Measurements from ENCODE around the gene SLC35B3.

SLC35B3 gene

DNA sequence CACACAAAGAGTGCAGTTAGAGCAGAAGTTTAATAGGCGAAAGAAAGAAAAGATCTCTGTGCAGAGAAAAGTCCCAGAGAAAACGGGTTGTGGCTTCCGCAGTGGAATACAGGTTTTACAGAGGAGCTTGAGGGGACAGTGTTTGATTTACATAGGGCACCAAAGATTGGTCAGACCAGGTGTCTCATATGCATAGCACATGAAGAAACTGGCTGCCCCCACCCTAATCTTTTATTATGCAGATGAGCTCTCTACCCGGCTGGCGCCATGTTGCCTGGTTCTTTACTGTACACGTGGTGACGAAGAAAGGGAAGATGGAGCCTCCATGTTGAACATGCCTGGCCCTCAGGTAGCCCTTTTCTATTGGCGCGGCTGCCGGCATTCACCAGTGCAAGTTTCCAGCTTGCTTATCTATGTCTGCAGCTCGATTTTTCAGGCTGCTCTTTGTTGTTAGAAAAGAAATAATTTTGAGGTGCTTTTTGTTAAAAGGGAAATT lies 47.4 kb downstream of the SLC35B3 start:
- no peaks in the 10 kb centered on the region for H3K36me3 ChIP-seq (ENCODE audit: control insufficient read depth in 1 of 2, insufficient read depth in 2 of 2, low read length in 2 of 2)
- H3K4me1 ChIP-seq (ENCODE audit: control insufficient read depth in 1 of 2, insufficient read depth in 2 of 2, low read length in 2 of 2), result no peaks in the 10 kb centered on the region
- no peak overlapping the region for H3K4me3 ChIP-seq (ENCODE audit: low read depth in 1 of 2, low read length in 2 of 2)
- no peaks in the 10 kb centered on the region for H3K27me3 ChIP-seq (ENCODE audit: control insufficient read depth in 1 of 2, insufficient read depth in 2 of 2, low read length in 2 of 2)
- no peak overlapping the region for H3K27ac ChIP-seq (ENCODE audit: low read depth, low read length)
- no peaks in the 10 kb centered on the region for H3K9me3 ChIP-seq (ENCODE audit: control insufficient read depth in 1 of 2, low read length in 2 of 2)
- no peak overlapping the region for H3K9ac ChIP-seq (ENCODE audit: low read depth in 1 of 2, low read length in 2 of 2)

GRCh38 chr6:8383584-8383983 lies 51.8 kb downstream of the SLC35B3 start:
- no peak overlapping the region for H3K9ac ChIP-seq (ENCODE audit: low read depth in 1 of 2, low read length in 2 of 2)
- no peak overlapping the region for H3K27ac ChIP-seq (ENCODE audit: low read depth, low read length)
- H3K4me3 ChIP-seq (ENCODE audit: low read depth in 1 of 2, low read length in 2 of 2), result no peak overlapping the region
- H3K9me3 ChIP-seq (ENCODE audit: control insufficient read depth in 1 of 2, low read length in 2 of 2), result no peaks in the 10 kb centered on the region
- no peaks in the 10 kb centered on the region for H3K36me3 ChIP-seq (ENCODE audit: control insufficient read depth in 1 of 2, insufficient read depth in 2 of 2, low read length in 2 of 2)
- H3K4me1 ChIP-seq (ENCODE audit: control insufficient read depth in 1 of 2, insufficient read depth in 2 of 2, low read length in 2 of 2), result no peaks in the 10 kb centered on the region
- no peaks in the 10 kb centered on the region for H3K27me3 ChIP-seq (ENCODE audit: control insufficient read depth in 1 of 2, insufficient read depth in 2 of 2, low read length in 2 of 2)

DNA sequence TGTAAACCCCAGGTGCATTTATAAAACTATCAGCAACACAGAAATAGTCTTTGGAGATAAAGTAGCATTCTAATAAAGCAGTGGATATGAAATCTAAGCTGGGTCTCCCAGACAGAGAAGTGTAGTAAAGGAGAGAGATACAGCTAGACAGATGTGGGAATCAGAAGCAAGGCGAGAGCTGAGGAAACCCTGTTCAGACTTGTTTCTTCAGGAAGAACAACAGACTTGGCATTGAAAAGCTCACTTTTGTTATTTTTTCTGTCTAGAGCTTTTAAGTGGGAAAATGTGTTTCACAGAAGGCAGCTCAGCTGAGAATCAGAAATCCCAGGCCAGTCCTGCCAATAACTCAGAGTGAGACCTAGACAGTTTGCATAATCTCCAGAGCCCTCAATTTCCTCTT lies 52.9 kb downstream of the SLC35B3 start:
- H3K9ac ChIP-seq (ENCODE audit: low read depth in 1 of 2, low read length in 2 of 2), result no peak overlapping the region
- no peaks in the 10 kb centered on the region for H3K36me3 ChIP-seq (ENCODE audit: control insufficient read depth in 1 of 2, insufficient read depth in 2 of 2, low read length in 2 of 2)
- H3K27ac ChIP-seq (ENCODE audit: low read depth, low read length), result no peak overlapping the region

DNA sequence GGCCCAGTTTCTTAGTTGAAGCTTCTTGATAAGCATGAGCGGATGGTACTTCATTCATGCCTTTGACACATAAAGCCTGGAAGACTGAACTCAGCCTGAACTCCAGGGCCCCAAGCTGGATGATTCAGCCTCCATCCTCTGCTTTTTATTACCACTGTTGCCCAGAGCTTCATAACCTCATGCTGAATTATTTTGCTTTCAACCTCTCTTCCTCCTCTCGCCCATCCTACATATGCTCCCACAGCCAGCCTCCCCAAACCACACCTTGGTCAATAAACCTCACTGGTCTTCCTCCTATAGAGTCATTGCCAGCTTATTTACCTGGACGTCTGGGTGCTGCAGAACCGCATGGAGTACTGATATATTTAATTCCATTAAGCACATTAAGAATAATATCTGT lies 59.4 kb downstream of the SLC35B3 start:
- no peaks in the 10 kb centered on the region for H3K9me3 ChIP-seq (ENCODE audit: control insufficient read depth in 1 of 2, low read length in 2 of 2)
- no peaks in the 10 kb centered on the region for H3K36me3 ChIP-seq (ENCODE audit: control insufficient read depth in 1 of 2, insufficient read depth in 2 of 2, low read length in 2 of 2)
- no peak overlapping the region for H3K4me3 ChIP-seq (ENCODE audit: low read depth in 1 of 2, low read length in 2 of 2)
- H3K9ac ChIP-seq (ENCODE audit: low read depth in 1 of 2, low read length in 2 of 2), result no peak overlapping the region
- H3K4me1 ChIP-seq (ENCODE audit: control insufficient read depth in 1 of 2, insufficient read depth in 2 of 2, low read length in 2 of 2), result no peaks in the 10 kb centered on the region
- H3K27me3 ChIP-seq (ENCODE audit: control insufficient read depth in 1 of 2, insufficient read depth in 2 of 2, low read length in 2 of 2), result no peaks in the 10 kb centered on the region
- H3K27ac ChIP-seq (ENCODE audit: low read depth, low read length), result no peak overlapping the region

More for the DNA sequence above, 52.9 kb downstream of the SLC35B3 start:
- Histone ChIP-seq H3K9me3 (ENCODE audit: control insufficient read depth in 1 of 2, low read length in 2 of 2) (no peaks in the 10 kb centered on the region), H3K27me3 (ENCODE audit: control insufficient read depth in 1 of 2, insufficient read depth in 2 of 2, low read length in 2 of 2) (no peaks in the 10 kb centered on the region), H3K4me1 (ENCODE audit: control insufficient read depth in 1 of 2, insufficient read depth in 2 of 2, low read length in 2 of 2) (no peaks in the 10 kb centered on the region), H3K4me3 (ENCODE audit: low read depth in 1 of 2, low read length in 2 of 2) (no peak overlapping the region)

Measured in duodenal mucosa (tissue), 2 donors.